Measurements from ENCODE around the gene ZDHHC14.

Gene ZDHHC14

DNA sequence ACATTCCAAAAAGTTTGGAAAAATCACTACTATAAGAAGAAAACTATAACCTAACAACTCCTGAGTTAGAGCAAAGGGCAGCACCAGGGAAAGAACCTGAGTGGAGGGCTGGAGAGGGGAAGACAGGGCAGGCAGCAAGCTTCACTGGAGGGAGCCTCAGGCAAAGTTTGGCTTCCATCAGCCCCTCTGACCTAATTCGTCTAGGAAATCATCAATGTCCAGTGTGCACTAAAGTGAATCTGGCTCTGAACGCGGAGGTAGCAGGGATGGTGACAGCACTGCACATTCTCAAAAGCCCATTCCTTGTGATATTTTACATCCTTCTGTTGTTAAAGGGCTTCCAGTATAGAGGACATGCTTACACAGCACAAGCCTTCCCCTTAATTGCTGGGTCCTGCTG lies 87.1 kb downstream of the ZDHHC14 start:
- ATAC-seq: no peak
- TF ChIP-seq ZC3H10 (CRISPR knock-in tag; IDR thresholded peaks at IDR 0.05) (no peak), ZNF565 (CRISPR knock-in tag; conservative IDR thresholded peaks at IDR 0.05; ENCODE audit: low read depth) (no peak), ISL1 (CRISPR knock-in tag; IDR thresholded peaks at IDR 0.05) (no peak)
- TF ChIP-seq, protein P1, sequence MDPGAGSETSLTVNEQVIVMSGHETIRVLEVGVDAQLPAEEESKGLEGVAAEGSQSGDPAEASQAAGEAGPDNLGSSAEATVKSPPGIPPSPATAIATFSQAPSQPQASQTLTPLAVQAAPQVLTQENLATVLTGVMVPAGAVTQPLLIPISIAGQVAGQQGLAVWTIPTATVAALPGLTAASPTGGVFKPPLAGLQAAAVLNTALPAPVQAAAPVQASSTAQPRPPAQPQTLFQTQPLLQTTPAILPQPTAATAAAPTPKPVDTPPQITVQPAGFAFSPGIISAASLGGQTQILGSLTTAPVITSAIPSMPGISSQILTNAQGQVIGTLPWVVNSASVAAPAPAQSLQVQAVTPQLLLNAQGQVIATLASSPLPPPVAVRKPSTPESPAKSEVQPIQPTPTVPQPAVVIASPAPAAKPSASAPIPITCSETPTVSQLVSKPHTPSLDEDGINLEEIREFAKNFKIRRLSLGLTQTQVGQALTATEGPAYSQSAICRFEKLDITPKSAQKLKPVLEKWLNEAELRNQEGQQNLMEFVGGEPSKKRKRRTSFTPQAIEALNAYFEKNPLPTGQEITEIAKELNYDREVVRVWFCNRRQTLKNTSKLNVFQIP (CRISPR knock-in tag; IDR thresholded peaks at IDR 0.05; ENCODE audit: borderline replicate concordance, low read depth): no peak

DNA sequence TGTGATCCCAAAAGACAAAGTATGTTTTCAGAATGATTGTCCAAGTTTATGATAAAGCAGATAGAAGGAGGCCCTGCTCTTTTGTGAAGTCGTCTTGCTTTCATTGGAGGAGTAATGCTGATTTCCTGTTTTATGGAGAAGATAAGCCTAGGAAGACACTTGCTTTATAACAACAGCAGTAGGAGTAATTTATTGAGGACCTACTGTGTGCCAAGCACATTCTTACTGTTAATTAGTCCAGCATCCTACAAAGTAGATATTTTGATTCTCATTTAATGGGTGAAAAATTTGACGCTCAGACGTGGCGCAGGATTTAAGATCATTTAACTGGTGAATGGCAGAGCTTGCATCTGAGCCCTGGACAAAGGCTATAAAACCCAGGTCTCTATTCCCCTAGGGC lies 87.6 kb downstream of the ZDHHC14 start:
- TF ChIP-seq, protein P2, sequence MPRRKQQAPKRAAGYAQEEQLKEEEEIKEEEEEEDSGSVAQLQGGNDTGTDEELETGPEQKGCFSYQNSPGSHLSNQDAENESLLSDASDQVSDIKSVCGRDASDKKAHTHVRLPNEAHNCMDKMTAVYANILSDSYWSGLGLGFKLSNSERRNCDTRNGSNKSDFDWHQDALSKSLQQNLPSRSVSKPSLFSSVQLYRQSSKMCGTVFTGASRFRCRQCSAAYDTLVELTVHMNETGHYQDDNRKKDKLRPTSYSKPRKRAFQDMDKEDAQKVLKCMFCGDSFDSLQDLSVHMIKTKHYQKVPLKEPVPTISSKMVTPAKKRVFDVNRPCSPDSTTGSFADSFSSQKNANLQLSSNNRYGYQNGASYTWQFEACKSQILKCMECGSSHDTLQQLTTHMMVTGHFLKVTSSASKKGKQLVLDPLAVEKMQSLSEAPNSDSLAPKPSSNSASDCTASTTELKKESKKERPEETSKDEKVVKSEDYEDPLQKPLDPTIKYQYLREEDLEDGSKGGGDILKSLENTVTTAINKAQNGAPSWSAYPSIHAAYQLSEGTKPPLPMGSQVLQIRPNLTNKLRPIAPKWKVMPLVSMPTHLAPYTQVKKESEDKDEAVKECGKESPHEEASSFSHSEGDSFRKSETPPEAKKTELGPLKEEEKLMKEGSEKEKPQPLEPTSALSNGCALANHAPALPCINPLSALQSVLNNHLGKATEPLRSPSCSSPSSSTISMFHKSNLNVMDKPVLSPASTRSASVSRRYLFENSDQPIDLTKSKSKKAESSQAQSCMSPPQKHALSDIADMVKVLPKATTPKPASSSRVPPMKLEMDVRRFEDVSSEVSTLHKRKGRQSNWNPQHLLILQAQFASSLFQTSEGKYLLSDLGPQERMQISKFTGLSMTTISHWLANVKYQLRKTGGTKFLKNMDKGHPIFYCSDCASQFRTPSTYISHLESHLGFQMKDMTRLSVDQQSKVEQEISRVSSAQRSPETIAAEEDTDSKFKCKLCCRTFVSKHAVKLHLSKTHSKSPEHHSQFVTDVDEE (CRISPR knock-in tag; IDR thresholded peaks at IDR 0.05): no peak
- no peak for TF ChIP-seq ZNF8 (CRISPR knock-in tag; IDR thresholded peaks at IDR 0.05)
- no peak for TF ChIP-seq RARB (CRISPR knock-in tag; IDR thresholded peaks at IDR 0.05)
- TF ChIP-seq, protein P3, sequence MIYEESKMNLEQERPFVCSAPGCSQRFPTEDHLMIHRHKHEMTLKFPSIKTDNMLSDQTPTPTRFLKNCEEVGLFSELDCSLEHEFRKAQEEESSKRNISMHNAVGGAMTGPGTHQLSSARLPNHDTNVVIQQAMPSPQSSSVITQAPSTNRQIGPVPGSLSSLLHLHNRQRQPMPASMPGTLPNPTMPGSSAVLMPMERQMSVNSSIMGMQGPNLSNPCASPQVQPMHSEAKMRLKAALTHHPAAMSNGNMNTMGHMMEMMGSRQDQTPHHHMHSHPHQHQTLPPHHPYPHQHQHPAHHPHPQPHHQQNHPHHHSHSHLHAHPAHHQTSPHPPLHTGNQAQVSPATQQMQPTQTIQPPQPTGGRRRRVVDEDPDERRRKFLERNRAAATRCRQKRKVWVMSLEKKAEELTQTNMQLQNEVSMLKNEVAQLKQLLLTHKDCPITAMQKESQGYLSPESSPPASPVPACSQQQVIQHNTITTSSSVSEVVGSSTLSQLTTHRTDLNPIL (CRISPR knock-in tag; IDR thresholded peaks at IDR 0.05; ENCODE audit: low read depth): no peak
- no peak for TF ChIP-seq ESRRG (CRISPR knock-in tag; IDR thresholded peaks at IDR 0.05)
- TF ChIP-seq ZNF70 (CRISPR knock-in tag; IDR thresholded peaks at IDR 0.05): no peak
- TF ChIP-seq PPARA (CRISPR knock-in tag; IDR thresholded peaks at IDR 0.05; ENCODE audit: borderline replicate concordance): no peak
- TF ChIP-seq ZNF565 (CRISPR knock-in tag; conservative IDR thresholded peaks at IDR 0.05; ENCODE audit: low read depth): no peak
- TF ChIP-seq ZC3H10 (CRISPR knock-in tag; IDR thresholded peaks at IDR 0.05): no peak
- no peak for TF ChIP-seq ZFP3 (CRISPR knock-in tag; IDR thresholded peaks at IDR 0.05)
- ATAC-seq: no peak

DNA sequence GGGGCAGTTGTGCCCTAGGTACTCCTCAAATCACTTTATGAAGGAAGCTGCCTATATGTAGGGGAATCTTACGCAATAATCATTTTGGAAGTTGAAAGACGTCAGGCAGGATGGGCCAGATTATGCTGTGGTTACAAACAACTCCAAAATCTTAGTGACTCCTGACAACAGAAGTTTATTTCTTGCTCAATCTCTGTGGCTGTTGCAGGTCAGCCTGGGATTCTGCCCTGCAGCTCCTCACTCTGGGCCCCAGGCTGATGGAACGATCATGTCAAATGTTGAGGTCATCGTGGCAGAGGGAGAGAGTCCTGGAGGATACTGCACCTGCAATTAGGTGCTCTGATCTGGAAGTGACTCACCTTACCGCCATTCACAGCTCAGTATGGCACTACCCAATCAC lies 88.4 kb downstream of the ZDHHC14 start:
- ATAC-seq: no peak

More for the DNA sequence above, 88.4 kb downstream of the ZDHHC14 start:
- TF ChIP-seq, protein P2 (CRISPR knock-in tag; IDR thresholded peaks at IDR 0.05): no peak
- TF ChIP-seq, protein P4, sequence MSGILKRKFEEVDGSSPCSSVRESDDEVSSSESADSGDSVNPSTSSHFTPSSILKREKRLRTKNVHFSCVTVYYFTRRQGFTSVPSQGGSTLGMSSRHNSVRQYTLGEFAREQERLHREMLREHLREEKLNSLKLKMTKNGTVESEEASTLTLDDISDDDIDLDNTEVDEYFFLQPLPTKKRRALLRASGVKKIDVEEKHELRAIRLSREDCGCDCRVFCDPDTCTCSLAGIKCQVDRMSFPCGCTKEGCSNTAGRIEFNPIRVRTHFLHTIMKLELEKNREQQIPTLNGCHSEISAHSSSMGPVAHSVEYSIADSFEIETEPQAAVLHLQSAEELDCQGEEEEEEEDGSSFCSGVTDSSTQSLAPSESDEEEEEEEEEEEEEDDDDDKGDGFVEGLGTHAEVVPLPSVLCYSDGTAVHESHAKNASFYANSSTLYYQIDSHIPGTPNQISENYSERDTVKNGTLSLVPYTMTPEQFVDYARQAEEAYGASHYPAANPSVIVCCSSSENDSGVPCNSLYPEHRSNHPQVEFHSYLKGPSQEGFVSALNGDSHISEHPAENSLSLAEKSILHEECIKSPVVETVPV (CRISPR knock-in tag; IDR thresholded peaks at IDR 0.05): no peak
- TF ChIP-seq ZFP3 (CRISPR knock-in tag; IDR thresholded peaks at IDR 0.05) (no peak), CSDC2 (CRISPR knock-in tag; IDR thresholded peaks at IDR 0.05) (no peak), TOX (CRISPR knock-in tag; IDR thresholded peaks at IDR 0.05; ENCODE audit: borderline replicate concordance) (no peak), GLIS3 (CRISPR knock-in tag; IDR thresholded peaks at IDR 0.05) (no peak), ZNF8 (CRISPR knock-in tag; IDR thresholded peaks at IDR 0.05) (no peak), ZNF565 (CRISPR knock-in tag; conservative IDR thresholded peaks at IDR 0.05; ENCODE audit: low read depth) (no peak), ISL1 (CRISPR knock-in tag; IDR thresholded peaks at IDR 0.05) (no peak), ZFP30 (CRISPR knock-in tag; IDR thresholded peaks at IDR 0.05) (no peak), ARNTL (CRISPR knock-in tag; IDR thresholded peaks at IDR 0.05; ENCODE audit: borderline replicate concordance, low read depth) (no peak), RARB (CRISPR knock-in tag; IDR thresholded peaks at IDR 0.05) (no peak)
- TF ChIP-seq, protein P5, sequence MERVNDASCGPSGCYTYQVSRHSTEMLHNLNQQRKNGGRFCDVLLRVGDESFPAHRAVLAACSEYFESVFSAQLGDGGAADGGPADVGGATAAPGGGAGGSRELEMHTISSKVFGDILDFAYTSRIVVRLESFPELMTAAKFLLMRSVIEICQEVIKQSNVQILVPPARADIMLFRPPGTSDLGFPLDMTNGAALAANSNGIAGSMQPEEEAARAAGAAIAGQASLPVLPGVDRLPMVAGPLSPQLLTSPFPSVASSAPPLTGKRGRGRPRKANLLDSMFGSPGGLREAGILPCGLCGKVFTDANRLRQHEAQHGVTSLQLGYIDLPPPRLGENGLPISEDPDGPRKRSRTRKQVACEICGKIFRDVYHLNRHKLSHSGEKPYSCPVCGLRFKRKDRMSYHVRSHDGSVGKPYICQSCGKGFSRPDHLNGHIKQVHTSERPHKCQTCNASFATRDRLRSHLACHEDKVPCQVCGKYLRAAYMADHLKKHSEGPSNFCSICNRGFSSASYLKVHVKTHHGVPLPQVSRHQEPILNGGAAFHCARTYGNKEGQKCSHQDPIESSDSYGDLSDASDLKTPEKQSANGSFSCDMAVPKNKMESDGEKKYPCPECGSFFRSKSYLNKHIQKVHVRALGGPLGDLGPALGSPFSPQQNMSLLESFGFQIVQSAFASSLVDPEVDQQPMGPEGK (CRISPR knock-in tag; IDR thresholded peaks at IDR 0.05; ENCODE audit: borderline replicate concordance): no peak
- TF ChIP-seq, protein P3 (CRISPR knock-in tag; IDR thresholded peaks at IDR 0.05; ENCODE audit: low read depth): no peak

Data from SK-N-SH treated with all-trans-retinoic acid at 6 μM for 48 hours (cell line).